Heart left ventricle (tissue), 13 donors: ENCODE data around the gene POLR3B.

Experiments
- CTCF ChIP-seq, 12 donors: fragments of 200-600 bp; sonication (generic) in 4 of 12; IDR thresholded peaks; one replicate each; pipeline versions ENCODE4 v1.5.0 to v1.8.0; 2018 to 2022; ENCODE audit warnings: antibody characterized with exemption in 12 of 12, mild to moderate bottlenecking in 5 of 12
- POLR2A ChIP-seq, 2 donors: fragments of 450-650 bp; IDR thresholded peaks; one replicate each; pipeline ENCODE4 v1.6.1; 2017; ENCODE audit warnings: antibody characterized with exemption in 2 of 2, mild to moderate bottlenecking in 2 of 2, moderate library complexity in 2 of 2
- donor health status: ischemic (EF 13 %, LVEDD 7.1; RV severe dilation, severe dysfunction).
- donor health status: DM: no; HTN: yes; CAD: no.
- donor health status: DM: no; HTN: no; CAD: no.
- donor health status: ischemic (EF 25% LVEDD 6.9; RV normal size, moderate dysfunction).
- donor health status: ischemic (EF 25% LVEDD 5.7; RV mildly dilated, moderate dysfunction).
- donor health status: ischemic (EF 35%, LVEDD 5.7; RV mildly dilated, moderate dysfunction).
- donor health status: nonischemic (EF 11% LVEDD 7.7; RV severe dilation, severe dysfunction).
- donor health status: DM: yes; HTN: yes; CAD: no.
- donor health status: PGD.
- donor health status: ischemic (EF 29% LVEDD 5.4; RV normal size, mild dysfunction).
- donor health status: nonischemic (EF 23%, LVEDD 6.1; RV moderate dilation, normal function).

DNA sequence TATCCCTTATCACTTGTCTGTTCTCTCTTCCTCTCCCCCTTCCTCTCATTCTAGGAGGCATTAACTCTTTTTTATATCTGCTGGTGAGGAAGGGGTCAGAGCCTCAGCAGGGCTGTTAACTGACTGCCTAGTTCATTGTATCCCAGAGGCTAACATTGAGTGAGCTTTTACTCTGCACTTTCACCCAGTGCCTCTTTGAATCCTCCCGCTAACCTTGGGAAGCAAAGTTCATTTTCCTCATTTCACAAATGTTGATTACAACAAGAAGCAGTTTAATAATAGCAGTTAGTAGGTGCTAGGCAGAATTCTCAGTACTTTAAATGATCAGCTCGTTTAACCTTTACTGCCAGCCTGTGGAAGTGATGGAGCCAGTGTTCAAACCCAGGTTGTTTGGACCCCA is 75.5 kb downstream of the POLR3B start:
- TF ChIP-seq CTCF (IDR thresholded peaks at IDR 0.05) (no peak), POLR2A (IDR thresholded peaks at IDR 0.05) (no peak)
